Fibroblast of lung (primary cell): Measurements from ENCODE around the gene FBXO46. TPM values are rescaled to one million over a fixed set of nuclear protein-coding genes. Genes with fewer than 3 reads are reported as not detected.

Source experiments
- DNase-seq, 2 donors: peaks; one replicate each; pipeline versions ENCODE4 v3.0.0 to v3.0.0-alpha.2; 2010; ENCODE audit warnings: low read depth in 2 of 2
- H2AFZ ChIP-seq: 2 replicates; pipeline ENCODE4 v1.5.1; 2012; ENCODE audit warnings: low read length, control low read depth, inconsistent platforms
- H3K27ac ChIP-seq: 2 replicates; pipeline ENCODE4 v1.5.1; 2011; ENCODE audit warnings: low read length, control low read depth; ENCODE audit not compliant: insufficient read depth
- H3K27me3 ChIP-seq: 2 replicates; pipeline ENCODE4 v1.5.1; 2011; ENCODE audit warnings: mild to moderate bottlenecking, low read length; ENCODE audit not compliant: control insufficient read depth, insufficient read depth
- H3K36me3 ChIP-seq: 2 replicates; pipeline ENCODE4 v1.5.1; 2011; ENCODE audit warnings: low read length; ENCODE audit not compliant: control insufficient read depth, insufficient read depth
- H3K4me1 ChIP-seq: 2 replicates; pipeline ENCODE4 v1.5.1; 2011; ENCODE audit warnings: low read length; ENCODE audit not compliant: control insufficient read depth, insufficient read depth; ENCODE audit errors: extremely low read depth
- H3K4me2 ChIP-seq: 2 replicates; pipeline ENCODE4 v1.5.1; 2011; ENCODE audit warnings: low read length, control low read depth; ENCODE audit not compliant: insufficient read depth; ENCODE audit errors: extremely low read depth
- H3K4me3 ChIP-seq, 4 experiments: fragments of 200-600 bp in 1 of 4; sonication (generic) in 1 of 4; replicated peaks in 1 of 4; 2 replicates each; pipeline ENCODE4 v1.5.1; 2011 to 2016; ENCODE audit warnings: low read length in 4 of 4, low read depth in 3 of 4, mild to moderate bottlenecking in 3 of 4, control low read depth in 2 of 4, inconsistent platforms in 1 of 4, mixed read lengths in 1 of 4; ENCODE audit not compliant: insufficient read depth in 1 of 4; ENCODE audit errors: control extremely low read depth in 1 of 4
- H3K79me2 ChIP-seq: 2 replicates; pipeline ENCODE4 v1.5.1; 2012; ENCODE audit warnings: mild to moderate bottlenecking, low read length, inconsistent platforms; ENCODE audit not compliant: control insufficient read depth, insufficient read depth
- H3K9ac ChIP-seq: 2 replicates; pipeline ENCODE4 v1.5.1; 2011; ENCODE audit warnings: mild to moderate bottlenecking, low read length, control low read depth; ENCODE audit not compliant: insufficient read depth
- H3K9me3 ChIP-seq: 2 replicates; pipeline ENCODE4 v1.5.1; 2012; ENCODE audit warnings: low read depth, low read length; ENCODE audit not compliant: control insufficient read depth, insufficient read depth
- H4K20me1 ChIP-seq: 2 replicates; pipeline ENCODE4 v1.5.1; 2011; ENCODE audit warnings: low read length; ENCODE audit not compliant: control insufficient read depth, insufficient read depth; ENCODE audit errors: extremely low read depth
- CTCF ChIP-seq, 2 donors: IDR thresholded peaks in 1 of 2; conservative IDR thresholded peaks in 1 of 2; 1 replicate in 1 of 2; 2 replicates in 1 of 2; pipeline ENCODE4 v1.5.1; 2011 to 2012; ENCODE audit warnings: low read length in 2 of 2, control low read depth in 1 of 2, inconsistent platforms in 1 of 2, low read depth in 1 of 2, mild to moderate bottlenecking in 1 of 2
- EZH2 ChIP-seq: IDR thresholded peaks from 2 replicates; pipeline ENCODE4 v1.5.1; 2012; ENCODE audit warnings: low read length, control low read depth, mild to moderate bottlenecking; ENCODE audit errors: missing control alignments
- polyA plus RNA-seq, 2 donors: library from polyadenylated mRNA; depleted of rRNA in 1 of 2; stranded (reverse) in 1 of 2; unstranded in 1 of 2; fragments of >200 nt; gene quantifications; 2 replicates each; pipeline ENCODE4 v1.2.1, GENCODE V29; 2011 to 2012; ENCODE audit warnings: missing spikeins in 1 of 2
- total RNA-seq: library from RNA; depleted of rRNA; stranded (reverse); fragments of >200 nt; gene quantifications from 2 replicates; pipeline ENCODE4 v1.2.1, GENCODE V29; 2014

FBXO46 gene
- total and polyA plus RNA-seq, 2 donors (not counting 1 experiment from before 2014, with no cell fraction given) = 2.0 to 3.3 TPM

GRCh38 chr19:45767410-45767880, 36.7 kb upstream of the FBXO46 start:
- H2AFZ ChIP-seq = no peak overlapping the region
- DNase-seq = peak; percentile 89 to 90
- H3K4me1 ChIP-seq = peaks cover 24% of the 10 kb centered on the region
- H3K4me3 ChIP-seq = peak overlapping the region; percentile 69 to 81 (median 78)
- H3K79me2 ChIP-seq = peaks cover 4% of the 10 kb centered on the region
- peak overlapping the region; percentile 79 for H3K9ac ChIP-seq
- no peaks in the 10 kb centered on the region for H4K20me1 ChIP-seq
- H3K9me3 ChIP-seq = no peaks in the 10 kb centered on the region
- no peak for TF ChIP-seq CTCF (conservative IDR thresholded peaks at IDR 0.05 in 1 of 2, IDR thresholded peaks at IDR 0.05 in 1 of 2; ENCODE audit: low read depth in 1 of 2, low read length in 2 of 2)
- no peak for TF ChIP-seq EZH2
- H3K36me3 ChIP-seq = peaks cover 11% of the 10 kb centered on the region
- peak overlapping the region; percentile 75 for H3K27ac ChIP-seq
- peak overlapping the region; percentile 96 for H3K4me2 ChIP-seq
- no peaks in the 10 kb centered on the region for H3K27me3 ChIP-seq

GRCh38 chr19:45766869-45767346, 36.2 kb upstream of the FBXO46 start:
- DNase-seq = peak in 1 of 2 donors; percentile 26
- Histone ChIP-seq H2AFZ (no peak overlapping the region), H3K27ac (peak overlapping the region; percentile 75), H3K4me3 (peak overlapping the region; percentile 69 to 81 (median 78)), H3K27me3 (no peaks in the 10 kb centered on the region), H3K36me3 (peaks cover 11% of the 10 kb centered on the region), H3K9ac (peak overlapping the region; percentile 79), H3K4me2 (peak overlapping the region; percentile 96), H3K4me1 (peaks cover 24% of the 10 kb centered on the region), H4K20me1 (no peaks in the 10 kb centered on the region), H3K79me2 (peaks cover 4% of the 10 kb centered on the region), H3K9me3 (no peaks in the 10 kb centered on the region)
- TF ChIP-seq EZH2 = no peak

GRCh38 chr19:45766296-45766868, 35.7 kb upstream of the FBXO46 start:
- TF ChIP-seq EZH2 = no peak
- TF ChIP-seq CTCF (conservative IDR thresholded peaks at IDR 0.05 in 1 of 2, IDR thresholded peaks at IDR 0.05 in 1 of 2; ENCODE audit: low read depth in 1 of 2, low read length in 2 of 2) = no peak
- Histone ChIP-seq H3K9ac (peak overlapping the region; percentile 79), H3K79me2 (peaks cover 4% of the 10 kb centered on the region)

More at GRCh38 chr19:45766296-45766868, 35.7 kb upstream of the FBXO46 start:
- Histone ChIP-seq H3K4me3 (peak overlapping the region in 3 of 4 experiments; percentile 76 to 81 (median 81)), H4K20me1 (no peaks in the 10 kb centered on the region), H3K4me1 (peaks cover 24% of the 10 kb centered on the region), H3K27me3 (no peaks in the 10 kb centered on the region), H3K27ac (peak overlapping the region; percentile 75), H2AFZ (no peak overlapping the region), H3K9me3 (no peaks in the 10 kb centered on the region), H3K4me2 (peak overlapping the region; percentile 96), H3K36me3 (peaks cover 7% of the 10 kb centered on the region)
- DNase-seq = no peak
